K562 (cell line): ENCODE data around the gene HDHD3. TPM values are rescaled to one million over a fixed set of nuclear protein-coding genes. Genes with fewer than 3 reads are reported as not detected.
A peak's percentile ranks its signal among the peaks of the same experiment; 100 is the strongest.

Source experiments
- ERF ChIP-seq: fragments of 450-650 bp; formaldehyde crosslinking; IDR thresholded peaks from 2 replicates; pipeline ENCODE4 v1.4.0; 2020; ENCODE audit warnings: mild to moderate bottlenecking, mixed read lengths
- FOS ChIP-seq: IDR thresholded peaks from 3 replicates; pipeline ENCODE4 v1.6.1; 2011; ENCODE audit not compliant: insufficient read length; ENCODE audit errors: extremely low read depth
- KDM2B ChIP-seq: fragments of 250-450 bp; sonication (Bioruptor Pico); IDR thresholded peaks from 2 replicates; pipeline ENCODE4 v1.8.0; 2021; ENCODE audit warnings: mild to moderate bottlenecking, moderate library complexity
- LARP7 ChIP-seq: fragments of 450-650 bp; IDR thresholded peaks from 2 replicates; pipeline ENCODE4 v1.6.1; 2016
- MCM5 ChIP-seq: fragments of 450-650 bp; IDR thresholded peaks from 2 replicates; pipeline ENCODE4 v1.6.1; 2016; ENCODE audit warnings: low read depth
- MNT ChIP-seq, 2 experiments: fragments of 450-650 bp; conservative IDR thresholded peaks; 2 replicates each; pipeline ENCODE4 v1.6.1; 2017; ENCODE audit warnings: mild to moderate bottlenecking in 2 of 2, moderate library complexity in 2 of 2
- MTA2 ChIP-seq: fragments of 450-650 bp; IDR thresholded peaks from 2 replicates; pipeline ENCODE4 v1.6.1; 2016; ENCODE audit warnings: low read depth
- POLR3G ChIP-seq: IDR thresholded peaks from 2 replicates; pipeline ENCODE4 v1.6.1; 2011; ENCODE audit not compliant: insufficient read length, insufficient replicate concordance; ENCODE audit errors: extremely low read depth
- TAF7 ChIP-seq: fragments of 450-650 bp; IDR thresholded peaks from 2 replicates; pipeline ENCODE4 v1.6.1; 2016; ENCODE audit warnings: missing genetic modification characterization, missing compliant biosample characterization
- ZBTB40 ChIP-seq, 2 experiments: fragments of 450-650 bp in 1 of 2; sonication (generic) in 1 of 2; formaldehyde crosslinking in 1 of 2; IDR thresholded peaks; 2 replicates each; pipeline versions ENCODE4 v1.7.1 to v1.9.0; 2016 to 2022; ENCODE audit warnings: inconsistent platforms in 1 of 2, mild to moderate bottlenecking in 1 of 2, missing genetic modification reagents in 1 of 2
- ZEB2 ChIP-seq: fragments of 450-650 bp; IDR thresholded peaks from 2 replicates; pipeline ENCODE4 v1.6.1; 2016
- ZNF143 ChIP-seq: sonication (generic); formaldehyde crosslinking; IDR thresholded peaks from 2 replicates; pipeline ENCODE4 v1.9.0; 2022; ENCODE audit warnings: mild to moderate bottlenecking, missing genetic modification reagents
- polyA plus RNA-seq, 8 experiments: library from polyadenylated mRNA; depleted of rRNA in 4 of 8; stranded (reverse) in 5 of 8; unstranded in 3 of 8; fragments of >200 nt; fragmentation: Nextera tagmentation in 2 of 8; fragmentation: Illumina TruSeq in 1 of 8; extraction: Ambion mirVana in 2 of 8; extraction: Trizol in 1 of 8; gene quantifications; 2 replicates each; pipeline versions ENCODE4 v1.2.1 to v1.2.3, GENCODE V29; 2011 to 2014; ENCODE audit warnings: inconsistent platforms in 1 of 8, missing spikeins in 1 of 8
- total RNA-seq, 7 experiments: library from RNA; depleted of rRNA in 6 of 7; stranded (reverse); fragments of >200 nt in 6 of 7; fragmentation: Illumina TruSeq in 2 of 7; extraction: Trizol in 2 of 7; gene quantifications; 2 replicates each; pipeline versions ENCODE4 v1.2.1 to v1.2.3, GENCODE V29; 2011 to 2021; ENCODE audit warnings: low replicate concordance in 1 of 7
- TF ChIP-seq, protein P1 (sequence below): fragments of 250-450 bp; sonication (Bioruptor Pico); IDR thresholded peaks from 2 replicates; pipeline ENCODE4 v1.5.0; 2021; ENCODE audit warnings: mild to moderate bottlenecking, borderline replicate concordance
- TF ChIP-seq, protein P2 (sequence below): sonication (generic); formaldehyde crosslinking; IDR thresholded peaks from 2 replicates; pipeline ENCODE4 v1.8.1; 2023; ENCODE audit warnings: mild to moderate bottlenecking, missing genetic modification reagents, moderate library complexity

HDHD3 gene
- total and polyA plus RNA-seq, 9 of the 15 experiments (the other 6 are each of a cell fraction or from before 2014, with no cell fraction given): 1.1 to 19.1 (median 10.9) TPM

DNA sequence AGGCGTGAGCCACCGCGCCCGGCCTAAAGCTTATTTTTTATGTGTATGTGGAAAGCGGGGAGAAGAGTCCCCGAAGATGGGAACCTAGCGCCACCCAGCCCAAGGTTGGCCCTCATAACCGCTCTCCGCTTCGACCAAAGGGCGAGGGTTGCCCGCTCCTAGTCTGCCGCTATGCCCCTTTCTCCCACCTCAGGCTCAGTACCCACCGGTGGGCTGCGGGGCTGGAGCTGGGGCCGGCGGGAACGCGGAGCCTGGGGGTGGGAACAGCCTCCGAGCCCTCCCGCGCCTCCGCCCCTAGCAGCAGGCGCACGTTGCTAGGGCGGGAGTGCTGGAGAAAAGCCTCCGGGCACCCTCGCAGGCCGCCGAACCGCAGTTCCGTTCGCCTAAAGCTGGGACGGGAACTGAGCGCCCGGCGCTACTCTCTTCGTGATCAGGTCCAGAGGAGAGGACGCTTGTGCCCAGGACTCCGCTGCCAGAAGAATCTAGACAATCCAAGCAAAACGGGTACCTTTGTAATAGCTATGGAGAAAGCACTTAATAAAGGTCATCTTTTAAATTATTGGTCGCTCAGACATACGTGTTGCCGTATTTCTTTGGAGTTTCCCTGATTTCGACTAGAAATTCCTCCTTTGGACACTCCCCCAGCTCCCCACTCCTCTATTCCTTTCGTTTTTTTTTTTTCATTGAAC is 36.6 kb downstream of the HDHD3 start, which contains the start of gene WDR31 (continued):
- TF ChIP-seq, protein P1, sequence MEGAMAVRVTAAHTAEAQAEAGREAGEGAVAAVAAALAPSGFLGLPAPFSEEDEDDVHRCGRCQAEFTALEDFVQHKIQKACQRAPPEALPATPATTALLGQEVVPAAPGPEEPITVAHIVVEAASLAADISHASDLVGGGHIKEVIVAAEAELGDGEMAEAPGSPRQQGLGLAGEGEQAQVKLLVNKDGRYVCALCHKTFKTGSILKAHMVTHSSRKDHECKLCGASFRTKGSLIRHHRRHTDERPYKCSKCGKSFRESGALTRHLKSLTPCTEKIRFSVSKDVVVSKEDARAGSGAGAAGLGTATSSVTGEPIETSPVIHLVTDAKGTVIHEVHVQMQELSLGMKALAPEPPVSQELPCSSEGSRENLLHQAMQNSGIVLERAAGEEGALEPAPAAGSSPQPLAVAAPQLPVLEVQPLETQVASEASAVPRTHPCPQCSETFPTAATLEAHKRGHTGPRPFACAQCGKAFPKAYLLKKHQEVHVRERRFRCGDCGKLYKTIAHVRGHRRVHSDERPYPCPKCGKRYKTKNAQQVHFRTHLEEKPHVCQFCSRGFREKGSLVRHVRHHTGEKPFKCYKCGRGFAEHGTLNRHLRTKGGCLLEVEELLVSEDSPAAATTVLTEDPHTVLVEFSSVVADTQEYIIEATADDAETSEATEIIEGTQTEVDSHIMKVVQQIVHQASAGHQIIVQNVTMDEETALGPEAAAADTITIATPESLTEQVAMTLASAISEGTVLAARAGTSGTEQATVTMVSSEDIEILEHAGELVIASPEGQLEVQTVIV (CRISPR knock-in tag): no peak
- TF ChIP-seq, protein P2, sequence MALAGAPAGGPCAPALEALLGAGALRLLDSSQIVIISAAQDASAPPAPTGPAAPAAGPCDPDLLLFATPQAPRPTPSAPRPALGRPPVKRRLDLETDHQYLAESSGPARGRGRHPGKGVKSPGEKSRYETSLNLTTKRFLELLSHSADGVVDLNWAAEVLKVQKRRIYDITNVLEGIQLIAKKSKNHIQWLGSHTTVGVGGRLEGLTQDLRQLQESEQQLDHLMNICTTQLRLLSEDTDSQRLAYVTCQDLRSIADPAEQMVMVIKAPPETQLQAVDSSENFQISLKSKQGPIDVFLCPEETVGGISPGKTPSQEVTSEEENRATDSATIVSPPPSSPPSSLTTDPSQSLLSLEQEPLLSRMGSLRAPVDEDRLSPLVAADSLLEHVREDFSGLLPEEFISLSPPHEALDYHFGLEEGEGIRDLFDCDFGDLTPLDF: no peak
- no peak for TF ChIP-seq ZNF143
- peak; percentile 63 to 87 for TF ChIP-seq MNT (conservative IDR thresholded peaks at IDR 0.05)
- TF ChIP-seq LARP7: no peak
- no peak for TF ChIP-seq ERF (CRISPR knock-in tag)
- TF ChIP-seq MTA2: no peak
- no peak for TF ChIP-seq FOS
- no peak for TF ChIP-seq POLR3G
- TF ChIP-seq ZBTB40 (IDR thresholded peaks at IDR 0.05): peak; percentile 93
- no peak for TF ChIP-seq ZBTB40 (CRISPR knock-in tag; IDR thresholded peaks at IDR 0.05)
- peak; percentile 95 for TF ChIP-seq ZEB2
- TF ChIP-seq TAF7: peak; percentile 68
- TF ChIP-seq MCM5: no peak
- no peak; the same call in 1 of the 2 replicates for TF ChIP-seq KDM2B (CRISPR knock-in tag)
